Astrocyte (in vitro differentiated cells and primary cell): ENCODE results near the gene KIF1A. TPM values are rescaled to one million over a fixed set of nuclear protein-coding genes. Genes with fewer than 3 reads are reported as not detected.

Experiments used
- DNase-seq: peaks from one replicate; pipeline ENCODE4 v3.0.0-alpha.2; 2010; ENCODE audit warnings: low read depth
- FAIRE-seq: peaks from 2 replicates; lab custom pipeline; 2011; peaks lifted over from hg19 to GRCh38; lab: Jason Lieb, UNC
- H2AFZ ChIP-seq: 2 replicates; pipeline ENCODE4 v1.6.0; 2012; ENCODE audit warnings: low read depth, low read length, inconsistent platforms
- H3K27ac ChIP-seq: 2 replicates; pipeline ENCODE4 v1.5.1; 2011; ENCODE audit warnings: low read depth, low read length, inconsistent platforms
- H3K27me3 ChIP-seq: 2 replicates; pipeline ENCODE4 v1.6.0; 2011; ENCODE audit warnings: low read length, inconsistent platforms; ENCODE audit not compliant: insufficient read depth
- H3K36me3 ChIP-seq: 2 replicates; pipeline ENCODE4 v1.5.1; 2011; ENCODE audit warnings: low read length, inconsistent platforms; ENCODE audit not compliant: insufficient read depth
- H3K4me1 ChIP-seq: 2 replicates; pipeline ENCODE4 v1.5.1; 2011; ENCODE audit warnings: low read length, inconsistent platforms; ENCODE audit not compliant: insufficient read depth
- H3K4me2 ChIP-seq: 2 replicates; pipeline ENCODE4 v1.6.0; 2012; ENCODE audit warnings: low read length, inconsistent platforms
- H3K4me3 ChIP-seq: 2 replicates; pipeline ENCODE4 v1.5.1; 2011; ENCODE audit warnings: low read depth, mild to moderate bottlenecking, low read length, inconsistent platforms; ENCODE audit not compliant: insufficient read depth
- H3K79me2 ChIP-seq: 2 replicates; pipeline ENCODE4 v1.6.0; 2012; ENCODE audit warnings: mild to moderate bottlenecking, low read length, inconsistent platforms; ENCODE audit not compliant: insufficient read depth
- H3K9ac ChIP-seq: 2 replicates; pipeline ENCODE4 v1.6.0; 2012; ENCODE audit warnings: mild to moderate bottlenecking, low read length, inconsistent platforms
- H3K9me3 ChIP-seq: 2 replicates; pipeline ENCODE4 v1.5.1; 2012; ENCODE audit warnings: low read depth, mild to moderate bottlenecking, low read length, inconsistent platforms; ENCODE audit not compliant: insufficient read depth
- H4K20me1 ChIP-seq: 2 replicates; pipeline ENCODE4 v1.6.0; 2012; ENCODE audit warnings: low read length, inconsistent platforms; ENCODE audit not compliant: insufficient read depth
- H3K27ac Mint-ChIP-seq: one replicate; pipeline ENCODE4 v1.8.0; 2021; ENCODE audit warnings: mild to moderate bottlenecking, mixed read lengths; ENCODE audit not compliant: unreplicated experiment
- H3K27me3 Mint-ChIP-seq: one replicate; pipeline ENCODE4 v1.8.0; 2021; ENCODE audit warnings: low read depth, mixed read lengths; ENCODE audit not compliant: unreplicated experiment
- H3K36me3 Mint-ChIP-seq: one replicate; pipeline ENCODE4 v1.8.0; 2021; ENCODE audit warnings: low read depth, mixed read lengths; ENCODE audit not compliant: unreplicated experiment
- H3K4me1 Mint-ChIP-seq: one replicate; pipeline ENCODE4 v1.8.0; 2021; ENCODE audit warnings: low read depth, mixed read lengths; ENCODE audit not compliant: unreplicated experiment
- H3K4me3 Mint-ChIP-seq: one replicate; pipeline ENCODE4 v1.8.0; 2021; ENCODE audit warnings: mild to moderate bottlenecking, moderate library complexity, mixed read lengths; ENCODE audit not compliant: unreplicated experiment
- H3K9me3 Mint-ChIP-seq: one replicate; pipeline ENCODE4 v1.8.0; 2021; ENCODE audit warnings: mild to moderate bottlenecking, mixed read lengths; ENCODE audit not compliant: unreplicated experiment
- CTCF ChIP-seq: IDR thresholded peaks from 2 replicates; pipeline ENCODE4 v1.5.1; 2011; ENCODE audit warnings: low read depth, mild to moderate bottlenecking, inconsistent platforms, low read length, moderate library complexity; ENCODE audit not compliant: insufficient read depth
- EZH2 ChIP-seq: IDR thresholded peaks from 2 replicates; pipeline ENCODE4 v1.6.1; 2012; ENCODE audit warnings: mild to moderate bottlenecking, low read length, inconsistent platforms; ENCODE audit not compliant: insufficient read depth
- total RNA-seq: library from RNA; stranded (reverse); gene quantifications from 2 replicates; pipeline ENCODE4 v1.2.1, GENCODE V29; 2021

KIF1A gene
- total RNA-seq, 1 donor from 2014 or later, result 51.2 TPM

- no peaks in the 10 kb centered on the region for H3K36me3 ChIP-seq
- peaks cover 1% of the 10 kb centered on the region for H3K4me1 Mint-ChIP-seq
- H3K4me3 Mint-ChIP-seq, result no peak overlapping the region
- no peak for FAIRE-seq
- H3K9me3 ChIP-seq, result no peaks in the 10 kb centered on the region
- H3K79me2 ChIP-seq, result no peaks in the 10 kb centered on the region
- H3K27me3 Mint-ChIP-seq, result peaks cover 29% of the 10 kb centered on the region
- H3K27me3 ChIP-seq, result peaks cover 2% of the 10 kb centered on the region
- peak overlapping the region; percentile 50 for H3K27ac Mint-ChIP-seq
- no peak overlapping the region for H3K27ac ChIP-seq
- no peak overlapping the region for H3K9ac ChIP-seq
- DNase-seq, result no peak
- peaks cover 3% of the 10 kb centered on the region for H3K9me3 Mint-ChIP-seq
- H3K4me2 ChIP-seq, result no peak overlapping the region
- H3K4me3 ChIP-seq, result no peak overlapping the region
- H2AFZ ChIP-seq, result no peak overlapping the region
- TF ChIP-seq EZH2, result no peak
- H3K36me3 Mint-ChIP-seq, result no peaks in the 10 kb centered on the region
- H3K4me1 ChIP-seq, result no peaks in the 10 kb centered on the region
- H4K20me1 ChIP-seq, result no peaks in the 10 kb centered on the region
These were observed 91.2 kb downstream of the KIF1A start for GRCh38 chr2:240728827-240729226.

- Histone ChIP-seq H3K4me1 (no peaks in the 10 kb centered on the region), H3K9me3 (no peaks in the 10 kb centered on the region), H3K9ac (no peak overlapping the region), H4K20me1 (no peaks in the 10 kb centered on the region), H3K27ac (no peak overlapping the region), H3K27me3 (peaks cover 2% of the 10 kb centered on the region), H3K4me3 (no peak overlapping the region), H3K4me2 (no peak overlapping the region), H3K79me2 (no peaks in the 10 kb centered on the region), H2AFZ (no peak overlapping the region), H3K36me3 (no peaks in the 10 kb centered on the region)
- TF ChIP-seq EZH2, result no peak
- TF ChIP-seq CTCF, result no peak
- Mint-ChIP-seq H3K27me3 (peaks cover 26% of the 10 kb centered on the region), H3K36me3 (no peaks in the 10 kb centered on the region), H3K27ac (no peak overlapping the region), H3K4me1 (peaks cover 1% of the 10 kb centered on the region), H3K4me3 (no peak overlapping the region), H3K9me3 (peaks cover 3% of the 10 kb centered on the region)
- FAIRE-seq, result no peak
- no peak for DNase-seq
These were observed 91.7 kb downstream of the KIF1A start for GRCh38 chr2:240728361-240728760.

GRCh38 chr2:240727913-240728312 is 92.1 kb downstream of the KIF1A start:
- H3K4me3 Mint-ChIP-seq, result no peak overlapping the region
- Histone ChIP-seq H3K79me2 (no peaks in the 10 kb centered on the region), H2AFZ (no peak overlapping the region), H4K20me1 (no peaks in the 10 kb centered on the region), H3K4me3 (no peak overlapping the region), H3K4me1 (no peaks in the 10 kb centered on the region), H3K27me3 (peaks cover 2% of the 10 kb centered on the region), H3K27ac (no peak overlapping the region), H3K36me3 (no peaks in the 10 kb centered on the region), H3K4me2 (no peak overlapping the region), H3K9me3 (no peaks in the 10 kb centered on the region), H3K9ac (no peak overlapping the region)
- FAIRE-seq (no peak), DNase-seq (no peak)
- H3K27me3 Mint-ChIP-seq, result peaks cover 25% of the 10 kb centered on the region
- no peak overlapping the region for H3K27ac Mint-ChIP-seq
- peaks cover 3% of the 10 kb centered on the region for H3K9me3 Mint-ChIP-seq
- peaks cover 1% of the 10 kb centered on the region for H3K4me1 Mint-ChIP-seq
- TF ChIP-seq EZH2, result no peak
- no peak for TF ChIP-seq CTCF
- H3K36me3 Mint-ChIP-seq, result no peaks in the 10 kb centered on the region
